Measurements from ENCODE around the gene SERPINA3.

DNA sequence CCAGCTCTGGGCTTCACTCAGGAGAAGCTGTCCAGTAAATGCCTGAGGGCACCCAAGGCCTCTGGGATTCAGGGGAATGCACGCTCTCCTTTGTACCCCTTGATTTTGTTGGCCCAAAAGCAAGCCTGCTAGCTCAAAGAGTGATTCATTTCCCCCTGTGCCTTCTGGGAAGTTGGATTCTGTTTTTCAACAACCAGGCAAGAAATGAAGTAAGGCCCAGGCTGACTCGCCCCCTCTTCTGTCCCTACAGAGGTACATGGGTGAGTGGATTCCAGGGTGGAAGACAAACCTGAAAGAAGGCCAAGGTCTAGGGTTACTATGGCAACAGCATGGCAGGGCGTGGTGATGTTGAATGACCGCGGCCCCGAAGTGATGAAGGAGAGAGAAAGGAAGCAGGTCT, 40.2 kb upstream of the SERPINA3 start:
- TF ChIP-seq, protein P1, sequence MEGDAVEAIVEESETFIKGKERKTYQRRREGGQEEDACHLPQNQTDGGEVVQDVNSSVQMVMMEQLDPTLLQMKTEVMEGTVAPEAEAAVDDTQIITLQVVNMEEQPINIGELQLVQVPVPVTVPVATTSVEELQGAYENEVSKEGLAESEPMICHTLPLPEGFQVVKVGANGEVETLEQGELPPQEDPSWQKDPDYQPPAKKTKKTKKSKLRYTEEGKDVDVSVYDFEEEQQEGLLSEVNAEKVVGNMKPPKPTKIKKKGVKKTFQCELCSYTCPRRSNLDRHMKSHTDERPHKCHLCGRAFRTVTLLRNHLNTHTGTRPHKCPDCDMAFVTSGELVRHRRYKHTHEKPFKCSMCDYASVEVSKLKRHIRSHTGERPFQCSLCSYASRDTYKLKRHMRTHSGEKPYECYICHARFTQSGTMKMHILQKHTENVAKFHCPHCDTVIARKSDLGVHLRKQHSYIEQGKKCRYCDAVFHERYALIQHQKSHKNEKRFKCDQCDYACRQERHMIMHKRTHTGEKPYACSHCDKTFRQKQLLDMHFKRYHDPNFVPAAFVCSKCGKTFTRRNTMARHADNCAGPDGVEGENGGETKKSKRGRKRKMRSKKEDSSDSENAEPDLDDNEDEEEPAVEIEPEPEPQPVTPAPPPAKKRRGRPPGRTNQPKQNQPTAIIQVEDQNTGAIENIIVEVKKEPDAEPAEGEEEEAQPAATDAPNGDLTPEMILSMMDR (IDR thresholded peaks at IDR 0.05): no peak
- TF ChIP-seq ZNF138 (CRISPR knock-in tag; conservative IDR thresholded peaks at IDR 0.05) (no peak), KAT7 (CRISPR knock-in tag; IDR thresholded peaks at IDR 0.05; ENCODE audit: borderline replicate concordance) (no peak), CREM (CRISPR knock-in tag; IDR thresholded peaks at IDR 0.05) (no peak), ESRRA (CRISPR knock-in tag; IDR thresholded peaks at IDR 0.05; ENCODE audit: borderline replicate concordance) (no peak), RELA (CRISPR knock-in tag; IDR thresholded peaks at IDR 0.05; ENCODE audit: borderline replicate concordance) (no peak), ZBTB21 (CRISPR knock-in tag; IDR thresholded peaks at IDR 0.05; ENCODE audit: borderline replicate concordance) (no peak)
- TF ChIP-seq, protein P2, sequence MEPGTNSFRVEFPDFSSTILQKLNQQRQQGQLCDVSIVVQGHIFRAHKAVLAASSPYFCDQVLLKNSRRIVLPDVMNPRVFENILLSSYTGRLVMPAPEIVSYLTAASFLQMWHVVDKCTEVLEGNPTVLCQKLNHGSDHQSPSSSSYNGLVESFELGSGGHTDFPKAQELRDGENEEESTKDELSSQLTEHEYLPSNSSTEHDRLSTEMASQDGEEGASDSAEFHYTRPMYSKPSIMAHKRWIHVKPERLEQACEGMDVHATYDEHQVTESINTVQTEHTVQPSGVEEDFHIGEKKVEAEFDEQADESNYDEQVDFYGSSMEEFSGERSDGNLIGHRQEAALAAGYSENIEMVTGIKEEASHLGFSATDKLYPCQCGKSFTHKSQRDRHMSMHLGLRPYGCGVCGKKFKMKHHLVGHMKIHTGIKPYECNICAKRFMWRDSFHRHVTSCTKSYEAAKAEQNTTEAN (CRISPR knock-in tag; IDR thresholded peaks at IDR 0.05): no peak
- TF ChIP-seq, protein P3, sequence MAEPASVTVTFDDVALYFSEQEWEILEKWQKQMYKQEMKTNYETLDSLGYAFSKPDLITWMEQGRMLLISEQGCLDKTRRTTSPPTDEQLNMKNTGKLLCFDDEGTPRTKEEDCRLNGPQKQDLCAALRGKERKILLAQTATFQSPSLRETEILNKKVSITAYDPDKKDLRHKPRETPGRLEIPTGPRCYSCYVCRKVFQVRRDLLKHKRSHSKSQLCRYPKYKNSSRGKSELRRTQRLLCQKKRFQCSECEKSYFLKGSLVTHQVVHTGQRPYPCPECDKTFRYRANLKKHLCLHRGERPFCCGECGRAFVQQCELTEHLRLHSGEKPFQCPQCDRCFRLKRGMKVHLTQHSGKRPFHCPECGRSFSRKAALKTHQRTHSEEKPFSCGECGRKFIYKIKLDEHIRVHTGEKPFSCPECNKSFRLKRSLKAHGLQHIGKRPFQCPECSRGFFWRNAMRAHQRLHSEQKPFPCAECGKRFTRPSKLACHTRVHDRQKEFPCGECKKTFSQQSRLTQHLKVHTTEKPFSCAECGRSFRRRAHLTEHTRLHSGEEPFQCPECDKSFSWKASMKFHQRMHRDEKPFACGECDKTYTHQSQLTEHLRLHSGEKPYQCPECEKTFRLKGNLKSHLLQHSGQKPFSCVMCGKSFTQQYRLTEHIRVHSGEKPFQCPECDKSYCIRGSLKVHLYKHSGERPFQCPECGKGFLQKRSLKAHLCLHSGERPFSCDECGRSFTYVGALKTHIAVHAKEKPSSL (CRISPR knock-in tag; conservative IDR thresholded peaks at IDR 0.05): no peak
- TF ChIP-seq, protein P4, sequence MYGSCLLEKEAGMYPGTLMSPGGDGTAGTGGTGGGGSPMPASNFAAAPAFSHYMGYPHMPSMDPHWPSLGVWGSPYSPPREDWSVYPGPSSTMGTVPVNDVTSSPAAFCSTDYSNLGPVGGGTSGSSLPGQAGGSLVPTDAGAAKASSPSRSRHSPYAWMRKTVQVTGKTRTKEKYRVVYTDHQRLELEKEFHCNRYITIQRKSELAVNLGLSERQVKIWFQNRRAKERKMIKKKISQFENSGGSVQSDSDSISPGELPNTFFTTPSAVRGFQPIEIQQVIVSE (CRISPR knock-in tag; IDR thresholded peaks at IDR 0.05; ENCODE audit: borderline replicate concordance): no peak
- TF ChIP-seq, protein P5, sequence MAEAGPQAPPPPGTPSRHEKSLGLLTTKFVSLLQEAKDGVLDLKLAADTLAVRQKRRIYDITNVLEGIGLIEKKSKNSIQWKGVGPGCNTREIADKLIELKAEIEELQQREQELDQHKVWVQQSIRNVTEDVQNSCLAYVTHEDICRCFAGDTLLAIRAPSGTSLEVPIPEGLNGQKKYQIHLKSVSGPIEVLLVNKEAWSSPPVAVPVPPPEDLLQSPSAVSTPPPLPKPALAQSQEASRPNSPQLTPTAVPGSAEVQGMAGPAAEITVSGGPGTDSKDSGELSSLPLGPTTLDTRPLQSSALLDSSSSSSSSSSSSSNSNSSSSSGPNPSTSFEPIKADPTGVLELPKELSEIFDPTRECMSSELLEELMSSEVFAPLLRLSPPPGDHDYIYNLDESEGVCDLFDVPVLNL (CRISPR knock-in tag; IDR thresholded peaks at IDR 0.05; ENCODE audit: borderline replicate concordance, low read depth): no peak
- TF ChIP-seq, protein P6, sequence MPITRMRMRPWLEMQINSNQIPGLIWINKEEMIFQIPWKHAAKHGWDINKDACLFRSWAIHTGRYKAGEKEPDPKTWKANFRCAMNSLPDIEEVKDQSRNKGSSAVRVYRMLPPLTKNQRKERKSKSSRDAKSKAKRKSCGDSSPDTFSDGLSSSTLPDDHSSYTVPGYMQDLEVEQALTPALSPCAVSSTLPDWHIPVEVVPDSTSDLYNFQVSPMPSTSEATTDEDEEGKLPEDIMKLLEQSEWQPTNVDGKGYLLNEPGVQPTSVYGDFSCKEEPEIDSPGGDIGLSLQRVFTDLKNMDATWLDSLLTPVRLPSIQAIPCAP (CRISPR knock-in tag; IDR thresholded peaks at IDR 0.05): no peak
